DND-41 (cell line): ENCODE data around the gene CEP55.

Experiments
- EZH2 ChIP-seq: IDR thresholded peaks from 3 replicates; pipeline ENCODE4 v1.6.1; 2012; ENCODE audit warnings: borderline replicate concordance, low read depth, mild to moderate bottlenecking, moderate library complexity, low read length, inconsistent platforms; ENCODE audit not compliant: severe bottlenecking
- TF ChIP-seq, protein P1 (sequence below): IDR thresholded peaks from 2 replicates; pipeline ENCODE4 v1.5.1; 2012; ENCODE audit warnings: borderline replicate concordance, low read length, moderate library complexity, mild to moderate bottlenecking; ENCODE audit not compliant: poor library complexity, severe bottlenecking; ENCODE audit errors: extremely low read depth

DNA sequence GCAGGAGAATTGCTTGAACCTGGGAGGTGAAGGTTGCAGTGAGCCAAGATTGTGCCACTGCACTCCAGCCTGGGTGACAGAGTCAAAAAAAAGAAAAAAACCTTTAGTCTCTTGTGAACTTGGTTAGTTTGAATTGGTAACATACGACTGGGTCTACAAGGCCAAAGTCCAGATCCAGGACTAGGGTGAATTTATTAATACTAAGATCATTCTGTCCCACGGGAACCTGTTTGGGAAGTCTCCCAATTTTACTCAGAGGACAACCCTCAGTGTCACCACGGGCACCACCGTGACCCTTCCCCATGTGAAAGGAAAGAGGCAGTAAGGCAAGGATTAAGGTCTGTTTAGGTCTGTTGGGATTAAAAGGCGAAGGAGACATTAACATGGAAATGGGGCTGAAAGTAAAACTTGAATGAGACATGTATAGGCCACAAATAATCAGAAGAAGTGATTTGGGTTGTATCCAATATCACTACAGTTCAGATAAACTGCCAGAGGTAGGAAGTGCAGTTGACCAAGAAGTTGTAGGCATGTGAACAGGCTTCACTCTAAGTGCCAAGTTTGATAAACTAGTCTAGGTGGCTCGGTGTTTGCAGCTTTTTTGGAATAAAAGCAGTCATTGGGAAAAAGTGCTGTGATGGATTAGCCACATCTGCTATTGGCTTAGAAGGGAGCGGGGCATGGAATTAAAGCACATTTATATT lies 45.0 kb upstream of the CEP55 start:
- TF ChIP-seq, protein P1, sequence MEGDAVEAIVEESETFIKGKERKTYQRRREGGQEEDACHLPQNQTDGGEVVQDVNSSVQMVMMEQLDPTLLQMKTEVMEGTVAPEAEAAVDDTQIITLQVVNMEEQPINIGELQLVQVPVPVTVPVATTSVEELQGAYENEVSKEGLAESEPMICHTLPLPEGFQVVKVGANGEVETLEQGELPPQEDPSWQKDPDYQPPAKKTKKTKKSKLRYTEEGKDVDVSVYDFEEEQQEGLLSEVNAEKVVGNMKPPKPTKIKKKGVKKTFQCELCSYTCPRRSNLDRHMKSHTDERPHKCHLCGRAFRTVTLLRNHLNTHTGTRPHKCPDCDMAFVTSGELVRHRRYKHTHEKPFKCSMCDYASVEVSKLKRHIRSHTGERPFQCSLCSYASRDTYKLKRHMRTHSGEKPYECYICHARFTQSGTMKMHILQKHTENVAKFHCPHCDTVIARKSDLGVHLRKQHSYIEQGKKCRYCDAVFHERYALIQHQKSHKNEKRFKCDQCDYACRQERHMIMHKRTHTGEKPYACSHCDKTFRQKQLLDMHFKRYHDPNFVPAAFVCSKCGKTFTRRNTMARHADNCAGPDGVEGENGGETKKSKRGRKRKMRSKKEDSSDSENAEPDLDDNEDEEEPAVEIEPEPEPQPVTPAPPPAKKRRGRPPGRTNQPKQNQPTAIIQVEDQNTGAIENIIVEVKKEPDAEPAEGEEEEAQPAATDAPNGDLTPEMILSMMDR: no peak
- no peak for TF ChIP-seq EZH2
